Ishikawa (cell line): ENCODE measurements around the gene SMARCD3.

ENCODE experiments used
- CEBPB ChIP-seq: IDR thresholded peaks from 2 replicates; pipeline ENCODE4 v1.6.1; 2012
- CREB1 ChIP-seq: IDR thresholded peaks from 2 replicates; pipeline ENCODE4 v1.6.1; 2012; ENCODE audit warnings: low read depth
- EGR1 ChIP-seq: IDR thresholded peaks from 2 replicates; pipeline ENCODE4 v1.6.1; 2012
- EP300 ChIP-seq: IDR thresholded peaks from 2 replicates; pipeline ENCODE4 v1.6.1; 2012; ENCODE audit warnings: borderline replicate concordance
- FOXM1 ChIP-seq: IDR thresholded peaks from 2 replicates; pipeline ENCODE4 v1.6.1; 2012; ENCODE audit warnings: low read depth, borderline replicate concordance
- NFIC ChIP-seq: IDR thresholded peaks from 2 replicates; pipeline ENCODE4 v1.6.1; 2012
- RAD21 ChIP-seq: IDR thresholded peaks from 2 replicates; pipeline ENCODE4 v1.6.1; 2012; ENCODE audit warnings: low read depth
- TAF1 ChIP-seq: IDR thresholded peaks from 2 replicates; pipeline ENCODE4 v1.6.1; 2012; ENCODE audit warnings: low read depth, mild to moderate bottlenecking
- TCF12 ChIP-seq: IDR thresholded peaks from 2 replicates; pipeline ENCODE4 v1.6.1; 2012; ENCODE audit warnings: low read depth
- TEAD4 ChIP-seq: IDR thresholded peaks from 2 replicates; pipeline ENCODE4 v1.6.1; 2012
- YY1 ChIP-seq: IDR thresholded peaks from 2 replicates; pipeline ENCODE4 v1.6.1; 2012; ENCODE audit warnings: low read depth
- ZBTB7A ChIP-seq: IDR thresholded peaks from 2 replicates; pipeline ENCODE4 v1.6.1; 2012; ENCODE audit warnings: low read depth
- TF ChIP-seq, protein P1 (sequence below): IDR thresholded peaks from 2 replicates; pipeline ENCODE4 v1.6.1; 2012
- TF ChIP-seq, protein P2 (sequence below): IDR thresholded peaks from 2 replicates; pipeline ENCODE4 v1.6.1; 2012
- TF ChIP-seq, protein P3 (sequence below): IDR thresholded peaks from 2 replicates; pipeline ENCODE4 v1.6.1; 2012; ENCODE audit warnings: low read depth, mild to moderate bottlenecking

The SMARCD3 gene

GRCh38 chr7:151198945-151199848, 49.3 kb downstream of the SMARCD3 start:
- TF ChIP-seq NFIC (0 out of 2 replicates have a peak, but pooled peaks have one; percentile 11), EP300 (no peak)

GRCh38 chr7:151197932-151198331, 50.6 kb downstream of the SMARCD3 start:
- TF ChIP-seq EP300 (no peak), ZBTB7A (no peak)
- TF ChIP-seq, protein P1, sequence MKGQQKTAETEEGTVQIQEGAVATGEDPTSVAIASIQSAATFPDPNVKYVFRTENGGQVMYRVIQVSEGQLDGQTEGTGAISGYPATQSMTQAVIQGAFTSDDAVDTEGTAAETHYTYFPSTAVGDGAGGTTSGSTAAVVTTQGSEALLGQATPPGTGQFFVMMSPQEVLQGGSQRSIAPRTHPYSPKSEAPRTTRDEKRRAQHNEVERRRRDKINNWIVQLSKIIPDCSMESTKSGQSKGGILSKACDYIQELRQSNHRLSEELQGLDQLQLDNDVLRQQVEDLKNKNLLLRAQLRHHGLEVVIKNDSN: no peak

DNA sequence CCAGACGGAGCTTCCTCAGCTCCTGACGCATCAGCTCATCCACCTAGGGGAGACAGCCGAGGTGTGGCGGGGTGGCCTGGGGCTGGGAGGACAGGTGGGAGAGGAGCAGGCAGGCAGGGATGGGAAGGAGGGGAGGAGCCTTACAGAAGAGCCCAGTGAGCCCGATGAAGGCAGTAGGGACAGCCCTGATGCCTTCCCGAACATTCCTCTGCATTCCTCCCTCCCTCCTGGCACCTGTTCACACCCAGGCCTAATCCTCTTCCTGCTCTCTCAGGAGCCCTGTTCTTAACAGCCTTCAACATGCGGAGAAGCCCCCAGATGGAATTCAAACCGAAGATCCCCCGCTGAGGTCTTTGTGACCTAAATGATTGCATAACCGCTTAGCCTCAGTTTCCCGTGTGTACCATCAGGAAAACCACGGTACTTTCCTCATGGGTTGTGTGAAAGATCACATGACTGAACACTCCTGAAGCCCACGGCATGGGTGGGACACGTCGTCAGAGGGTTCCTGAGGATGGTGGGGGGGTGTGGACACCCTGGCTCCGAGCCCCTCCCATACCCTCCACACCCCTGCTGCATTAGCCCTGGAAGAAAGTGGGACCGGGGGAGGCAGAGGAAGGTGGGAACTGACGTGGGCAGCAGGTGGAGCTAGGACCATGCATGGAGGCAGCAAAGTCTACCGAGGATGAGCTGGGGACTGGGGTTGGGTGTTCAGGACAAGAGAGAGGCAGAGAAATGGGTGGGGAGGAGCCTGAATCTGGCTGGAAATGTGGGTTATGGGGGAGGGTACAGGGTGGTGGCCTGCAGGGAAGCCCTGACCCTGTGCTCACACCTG, 52.7 kb downstream of the SMARCD3 start:
- TF ChIP-seq CREB1 (no peak), NFIC (no peak), CEBPB (no peak), RAD21 (no peak), TEAD4 (no peak)
- TF ChIP-seq, protein P1: no peak

- TF ChIP-seq EGR1: no peak
- TF ChIP-seq TEAD4: no peak
These were observed 54.3 kb downstream of the SMARCD3 start for GRCh38 chr7:151194188-151194587.

DNA sequence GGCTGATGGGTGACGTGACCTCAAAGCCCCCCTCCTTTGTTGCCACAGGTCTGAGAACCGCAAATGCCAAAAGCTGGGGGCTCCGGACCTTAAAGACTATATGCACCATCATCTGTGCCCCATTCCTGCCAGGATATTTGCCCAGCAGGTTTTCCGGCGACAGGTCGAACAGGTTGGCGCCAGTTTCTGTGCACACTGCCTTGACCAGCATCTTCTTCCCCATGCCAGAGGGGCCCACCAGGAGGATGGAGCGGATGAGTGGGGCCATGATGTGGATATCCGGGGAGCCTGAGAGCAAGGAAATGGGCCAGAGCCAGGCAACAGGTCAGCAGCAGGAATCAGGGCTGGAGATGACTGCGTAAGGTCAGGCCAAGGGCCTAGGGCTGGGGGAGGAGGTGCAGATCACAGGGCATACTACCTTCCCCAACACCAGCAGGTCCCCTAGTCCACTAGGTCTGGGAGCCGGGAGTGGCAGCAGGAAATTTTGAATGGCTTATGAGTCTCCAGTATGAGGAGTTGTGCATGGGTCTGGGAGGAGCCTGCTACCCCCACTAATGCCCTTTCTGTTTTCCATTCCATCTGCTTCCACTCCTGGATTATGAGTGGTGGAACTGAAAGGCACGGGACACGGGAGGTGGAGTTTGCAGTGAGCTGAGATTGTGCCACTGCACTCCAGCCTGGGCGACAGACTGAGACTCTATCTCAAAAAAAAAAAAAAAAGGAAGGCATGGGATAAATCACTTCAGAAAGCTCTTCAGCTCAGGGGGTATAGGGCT, 55.1 kb downstream of the SMARCD3 start:
- TF ChIP-seq TCF12 (no peak), EP300 (no peak), FOXM1 (no peak), RAD21 (no peak), EGR1 (no peak), CREB1 (no peak)
- TF ChIP-seq, protein P1: no peak
- TF ChIP-seq, protein P2, sequence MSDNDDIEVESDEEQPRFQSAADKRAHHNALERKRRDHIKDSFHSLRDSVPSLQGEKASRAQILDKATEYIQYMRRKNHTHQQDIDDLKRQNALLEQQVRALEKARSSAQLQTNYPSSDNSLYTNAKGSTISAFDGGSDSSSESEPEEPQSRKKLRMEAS: no peak

GRCh38 chr7:151192002-151192539, 56.4 kb downstream of the SMARCD3 start:
- TF ChIP-seq TCF12 (no peak), EGR1 (no peak), FOXM1 (no peak), EP300 (no peak)

DNA sequence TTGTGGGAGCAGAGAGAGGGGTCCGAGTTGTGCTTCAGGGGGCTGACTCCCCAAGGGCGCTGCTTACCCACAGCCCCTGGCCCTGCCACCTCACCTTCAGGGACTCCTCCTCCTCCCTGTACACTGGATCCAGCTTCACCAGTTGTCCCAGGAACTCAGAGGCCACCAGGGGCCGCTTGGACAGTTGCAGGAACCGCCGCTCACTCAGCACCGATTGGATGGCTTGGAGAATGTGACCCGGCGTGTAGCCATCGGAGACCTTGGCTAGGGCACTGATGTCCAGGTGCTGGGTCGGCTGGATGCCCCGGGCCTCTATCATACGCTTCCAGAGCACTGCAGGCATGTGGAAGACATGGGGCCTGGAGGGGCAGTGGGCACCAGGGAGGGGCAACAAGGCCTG, 57.0 kb downstream of the SMARCD3 start:
- TF ChIP-seq TAF1: no peak
- TF ChIP-seq, protein P3, sequence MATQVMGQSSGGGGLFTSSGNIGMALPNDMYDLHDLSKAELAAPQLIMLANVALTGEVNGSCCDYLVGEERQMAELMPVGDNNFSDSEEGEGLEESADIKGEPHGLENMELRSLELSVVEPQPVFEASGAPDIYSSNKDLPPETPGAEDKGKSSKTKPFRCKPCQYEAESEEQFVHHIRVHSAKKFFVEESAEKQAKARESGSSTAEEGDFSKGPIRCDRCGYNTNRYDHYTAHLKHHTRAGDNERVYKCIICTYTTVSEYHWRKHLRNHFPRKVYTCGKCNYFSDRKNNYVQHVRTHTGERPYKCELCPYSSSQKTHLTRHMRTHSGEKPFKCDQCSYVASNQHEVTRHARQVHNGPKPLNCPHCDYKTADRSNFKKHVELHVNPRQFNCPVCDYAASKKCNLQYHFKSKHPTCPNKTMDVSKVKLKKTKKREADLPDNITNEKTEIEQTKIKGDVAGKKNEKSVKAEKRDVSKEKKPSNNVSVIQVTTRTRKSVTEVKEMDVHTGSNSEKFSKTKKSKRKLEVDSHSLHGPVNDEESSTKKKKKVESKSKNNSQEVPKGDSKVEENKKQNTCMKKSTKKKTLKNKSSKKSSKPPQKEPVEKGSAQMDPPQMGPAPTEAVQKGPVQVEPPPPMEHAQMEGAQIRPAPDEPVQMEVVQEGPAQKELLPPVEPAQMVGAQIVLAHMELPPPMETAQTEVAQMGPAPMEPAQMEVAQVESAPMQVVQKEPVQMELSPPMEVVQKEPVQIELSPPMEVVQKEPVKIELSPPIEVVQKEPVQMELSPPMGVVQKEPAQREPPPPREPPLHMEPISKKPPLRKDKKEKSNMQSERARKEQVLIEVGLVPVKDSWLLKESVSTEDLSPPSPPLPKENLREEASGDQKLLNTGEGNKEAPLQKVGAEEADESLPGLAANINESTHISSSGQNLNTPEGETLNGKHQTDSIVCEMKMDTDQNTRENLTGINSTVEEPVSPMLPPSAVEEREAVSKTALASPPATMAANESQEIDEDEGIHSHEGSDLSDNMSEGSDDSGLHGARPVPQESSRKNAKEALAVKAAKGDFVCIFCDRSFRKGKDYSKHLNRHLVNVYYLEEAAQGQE: no peak
- TF ChIP-seq CREB1: no peak
- no peak for TF ChIP-seq CEBPB
- TF ChIP-seq EP300: no peak

DNA sequence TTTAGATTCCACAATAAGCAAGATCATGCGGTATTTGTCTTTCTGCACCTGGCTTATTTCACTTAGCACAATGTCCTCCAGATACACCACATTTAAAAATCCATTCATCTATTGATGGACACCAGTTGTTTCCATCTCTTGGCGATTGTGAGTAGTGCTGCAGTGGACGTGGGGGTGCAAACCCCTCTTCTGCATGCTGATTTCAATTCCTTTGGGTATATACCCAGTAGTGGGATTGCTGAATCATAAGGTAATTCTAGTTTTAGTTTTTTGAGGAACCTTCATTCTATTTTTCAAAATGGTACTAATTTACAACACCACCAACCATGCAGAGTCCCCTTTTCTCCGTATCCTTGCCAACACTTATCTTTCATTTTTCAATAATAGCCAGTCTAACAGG, 59.5 kb downstream of the SMARCD3 start:
- TF ChIP-seq EGR1: no peak
- no peak for TF ChIP-seq FOXM1
- no peak for TF ChIP-seq EP300
- no peak for TF ChIP-seq YY1
- TF ChIP-seq RAD21: no peak
- TF ChIP-seq TEAD4: no peak
- no peak for TF ChIP-seq CREB1
- TF ChIP-seq, protein P2: no peak
- no peak for TF ChIP-seq TCF12
- no peak for TF ChIP-seq CEBPB
- no peak for TF ChIP-seq NFIC
- TF ChIP-seq, protein P1: no peak
- TF ChIP-seq, protein P3: no peak
- no peak for TF ChIP-seq ZBTB7A
- TF ChIP-seq TAF1: no peak
